ENCODE results near the gene EIF2B4.
"Not testable (repeated sequence)": the region's sequence is repeated elsewhere in the genome, so short reads cannot be mapped to it uniquely, and the experiment has no call there.

EIF2B4 gene

GRCh38 chr2:27335311-27335710, 34.8 kb downstream of the EIF2B4 start:
- no peak for DNase-seq (ENCODE audit: low spot score)

- no peak for DNase-seq (ENCODE audit: low spot score)
Observed at GRCh38 chr2:27324720-27325119, 45.4 kb downstream of the EIF2B4 start.

- DNase-seq (ENCODE audit: low spot score) = no peak
Observed at GRCh38 chr2:27323596-27324285, 46.4 kb downstream of the EIF2B4 start.

- DNase-seq (ENCODE audit: low spot score) = peak; percentile 93
Observed at GRCh38 chr2:27322766-27323595, 47.2 kb downstream of the EIF2B4 start, which contains the start of gene MPV17. TSS of gene MPV17 (minus strand) at chr2:27323097. CDS start at chr2:27322517, 580 bp downstream.

GRCh38 chr2:27322301-27322765, 47.8 kb downstream of the EIF2B4 start:
- DNase-seq (ENCODE audit: low spot score) = no peak

- peak; percentile 74 for DNase-seq (ENCODE audit: low spot score)
Observed at GRCh38 chr2:27320958-27321543, 49.1 kb downstream of the EIF2B4 start.

GRCh38 chr2:27319839-27320238, 50.3 kb downstream of the EIF2B4 start:
- not testable (repeated sequence) for DNase-seq (ENCODE audit: low spot score)

GRCh38 chr2:27316655-27317412, 53.3 kb downstream of the EIF2B4 start:
- DNase-seq (ENCODE audit: low spot score) = no peak

- no peak for DNase-seq (ENCODE audit: low spot score)
Observed at GRCh38 chr2:27315122-27315521, 55.0 kb downstream of the EIF2B4 start.

- DNase-seq (ENCODE audit: low spot score) = no peak
Observed at GRCh38 chr2:27314709-27315108, 55.4 kb downstream of the EIF2B4 start.
